ENCODE measurements around the gene GCDH.

DNA sequence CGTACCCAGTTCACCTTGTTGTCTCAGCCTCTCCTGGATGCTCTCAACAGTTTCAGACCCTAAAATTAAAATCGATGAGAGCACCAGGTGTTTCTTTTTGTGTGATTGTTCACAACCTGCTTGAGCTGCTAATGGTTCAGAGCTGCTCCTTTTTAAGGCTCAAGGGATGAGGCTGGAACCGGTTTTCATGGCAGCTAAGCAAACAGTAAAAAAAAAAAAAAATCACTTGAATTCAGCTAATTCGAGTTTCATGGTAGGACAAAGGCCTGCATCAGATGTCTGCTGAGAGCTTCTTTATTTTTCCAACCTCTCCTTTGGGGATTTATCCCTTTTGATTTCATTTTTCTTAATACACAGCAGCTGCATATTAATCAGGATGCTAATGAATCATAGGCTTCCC is 21.6 kb downstream of the GCDH start:
- TF ChIP-seq POLR2AphosphoS5 (IDR thresholded peaks at IDR 0.05; ENCODE audit: low read depth, low read length) = no peak
- no peak for TF ChIP-seq TCF7L2 (IDR thresholded peaks at IDR 0.05; ENCODE audit: low read depth, low read length)
- TF ChIP-seq, protein P1, sequence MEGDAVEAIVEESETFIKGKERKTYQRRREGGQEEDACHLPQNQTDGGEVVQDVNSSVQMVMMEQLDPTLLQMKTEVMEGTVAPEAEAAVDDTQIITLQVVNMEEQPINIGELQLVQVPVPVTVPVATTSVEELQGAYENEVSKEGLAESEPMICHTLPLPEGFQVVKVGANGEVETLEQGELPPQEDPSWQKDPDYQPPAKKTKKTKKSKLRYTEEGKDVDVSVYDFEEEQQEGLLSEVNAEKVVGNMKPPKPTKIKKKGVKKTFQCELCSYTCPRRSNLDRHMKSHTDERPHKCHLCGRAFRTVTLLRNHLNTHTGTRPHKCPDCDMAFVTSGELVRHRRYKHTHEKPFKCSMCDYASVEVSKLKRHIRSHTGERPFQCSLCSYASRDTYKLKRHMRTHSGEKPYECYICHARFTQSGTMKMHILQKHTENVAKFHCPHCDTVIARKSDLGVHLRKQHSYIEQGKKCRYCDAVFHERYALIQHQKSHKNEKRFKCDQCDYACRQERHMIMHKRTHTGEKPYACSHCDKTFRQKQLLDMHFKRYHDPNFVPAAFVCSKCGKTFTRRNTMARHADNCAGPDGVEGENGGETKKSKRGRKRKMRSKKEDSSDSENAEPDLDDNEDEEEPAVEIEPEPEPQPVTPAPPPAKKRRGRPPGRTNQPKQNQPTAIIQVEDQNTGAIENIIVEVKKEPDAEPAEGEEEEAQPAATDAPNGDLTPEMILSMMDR (IDR thresholded peaks at IDR 0.05) = no peak
- no peak for TF ChIP-seq SIN3A (IDR thresholded peaks at IDR 0.05; ENCODE audit: borderline replicate concordance, insufficient read depth, low read depth, low read length)
- TF ChIP-seq, protein P2, sequence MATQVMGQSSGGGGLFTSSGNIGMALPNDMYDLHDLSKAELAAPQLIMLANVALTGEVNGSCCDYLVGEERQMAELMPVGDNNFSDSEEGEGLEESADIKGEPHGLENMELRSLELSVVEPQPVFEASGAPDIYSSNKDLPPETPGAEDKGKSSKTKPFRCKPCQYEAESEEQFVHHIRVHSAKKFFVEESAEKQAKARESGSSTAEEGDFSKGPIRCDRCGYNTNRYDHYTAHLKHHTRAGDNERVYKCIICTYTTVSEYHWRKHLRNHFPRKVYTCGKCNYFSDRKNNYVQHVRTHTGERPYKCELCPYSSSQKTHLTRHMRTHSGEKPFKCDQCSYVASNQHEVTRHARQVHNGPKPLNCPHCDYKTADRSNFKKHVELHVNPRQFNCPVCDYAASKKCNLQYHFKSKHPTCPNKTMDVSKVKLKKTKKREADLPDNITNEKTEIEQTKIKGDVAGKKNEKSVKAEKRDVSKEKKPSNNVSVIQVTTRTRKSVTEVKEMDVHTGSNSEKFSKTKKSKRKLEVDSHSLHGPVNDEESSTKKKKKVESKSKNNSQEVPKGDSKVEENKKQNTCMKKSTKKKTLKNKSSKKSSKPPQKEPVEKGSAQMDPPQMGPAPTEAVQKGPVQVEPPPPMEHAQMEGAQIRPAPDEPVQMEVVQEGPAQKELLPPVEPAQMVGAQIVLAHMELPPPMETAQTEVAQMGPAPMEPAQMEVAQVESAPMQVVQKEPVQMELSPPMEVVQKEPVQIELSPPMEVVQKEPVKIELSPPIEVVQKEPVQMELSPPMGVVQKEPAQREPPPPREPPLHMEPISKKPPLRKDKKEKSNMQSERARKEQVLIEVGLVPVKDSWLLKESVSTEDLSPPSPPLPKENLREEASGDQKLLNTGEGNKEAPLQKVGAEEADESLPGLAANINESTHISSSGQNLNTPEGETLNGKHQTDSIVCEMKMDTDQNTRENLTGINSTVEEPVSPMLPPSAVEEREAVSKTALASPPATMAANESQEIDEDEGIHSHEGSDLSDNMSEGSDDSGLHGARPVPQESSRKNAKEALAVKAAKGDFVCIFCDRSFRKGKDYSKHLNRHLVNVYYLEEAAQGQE (IDR thresholded peaks at IDR 0.05; ENCODE audit: insufficient read depth in 1 of 2, low read depth in 2 of 2, low read length in 1 of 2) = no peak

All from Panc1 (cell line).